ENCODE results near the gene ATP6AP1. TPM values are rescaled to one million over a fixed set of nuclear protein-coding genes. Genes with fewer than 3 reads are reported as not detected.

ATP6AP1 gene
- total and polyA plus RNA-seq, 2 donors (not counting 1 experiment from before 2014, with no cell fraction given): 59.8 to 89.7 TPM

- no peak for DNase-seq (ENCODE audit: low read depth in 2 of 2)
- no peak overlapping the region for H3K4me2 ChIP-seq (ENCODE audit: extremely low read depth, insufficient read depth, low read length)
- peaks cover 16% of the 10 kb centered on the region for H3K36me3 ChIP-seq (ENCODE audit: control insufficient read depth, insufficient read depth, low read length)
- peaks cover 7% of the 10 kb centered on the region for H3K4me1 ChIP-seq (ENCODE audit: control insufficient read depth, extremely low read depth, insufficient read depth, low read length)
- no peak overlapping the region for H3K4me3 ChIP-seq (replicated peaks in 1 of 4; ENCODE audit: control extremely low read depth in 1 of 4, insufficient read depth in 1 of 4, low read depth in 3 of 4, low read length in 4 of 4)
- no peak overlapping the region for H2AFZ ChIP-seq (ENCODE audit: low read length)
- H3K9me3 ChIP-seq (ENCODE audit: control insufficient read depth, insufficient read depth, low read depth, low read length): no peaks in the 10 kb centered on the region
- no peak overlapping the region for H3K9ac ChIP-seq (ENCODE audit: insufficient read depth, low read length)
- H3K27me3 ChIP-seq (ENCODE audit: control insufficient read depth, insufficient read depth, low read length): no peaks in the 10 kb centered on the region
- no peak for TF ChIP-seq EZH2 (IDR thresholded peaks at IDR 0.05; ENCODE audit: low read length, missing control alignments)
- TF ChIP-seq CTCF (conservative IDR thresholded peaks at IDR 0.05 in 1 of 2, IDR thresholded peaks at IDR 0.05 in 1 of 2; ENCODE audit: low read depth in 1 of 2, low read length in 2 of 2): no peak
- H4K20me1 ChIP-seq (ENCODE audit: control insufficient read depth, extremely low read depth, insufficient read depth, low read length): no peaks in the 10 kb centered on the region
- no peak overlapping the region for H3K27ac ChIP-seq (ENCODE audit: insufficient read depth, low read length)
- H3K79me2 ChIP-seq (ENCODE audit: control insufficient read depth, insufficient read depth, low read length): peaks cover 27% of the 10 kb centered on the region
Observed at GRCh38 chrX:154446430-154446829, 18.0 kb downstream of the ATP6AP1 start.

- Histone ChIP-seq H3K4me3 (replicated peaks in 1 of 4; ENCODE audit: control extremely low read depth in 1 of 4, insufficient read depth in 1 of 4, low read depth in 3 of 4, low read length in 4 of 4) (no peak overlapping the region), H3K79me2 (ENCODE audit: control insufficient read depth, insufficient read depth, low read length) (peaks cover 26% of the 10 kb centered on the region), H3K27me3 (ENCODE audit: control insufficient read depth, insufficient read depth, low read length) (no peaks in the 10 kb centered on the region), H3K36me3 (ENCODE audit: control insufficient read depth, insufficient read depth, low read length) (peaks cover 8% of the 10 kb centered on the region), H3K9ac (ENCODE audit: insufficient read depth, low read length) (no peak overlapping the region), H2AFZ (ENCODE audit: low read length) (no peak overlapping the region), H4K20me1 (ENCODE audit: control insufficient read depth, extremely low read depth, insufficient read depth, low read length) (no peaks in the 10 kb centered on the region), H3K9me3 (ENCODE audit: control insufficient read depth, insufficient read depth, low read depth, low read length) (no peaks in the 10 kb centered on the region), H3K4me1 (ENCODE audit: control insufficient read depth, extremely low read depth, insufficient read depth, low read length) (peaks cover 7% of the 10 kb centered on the region), H3K27ac (ENCODE audit: insufficient read depth, low read length) (no peak overlapping the region), H3K4me2 (ENCODE audit: extremely low read depth, insufficient read depth, low read length) (no peak overlapping the region)
- TF ChIP-seq CTCF (conservative IDR thresholded peaks at IDR 0.05 in 1 of 2, IDR thresholded peaks at IDR 0.05 in 1 of 2; ENCODE audit: low read depth in 1 of 2, low read length in 2 of 2) (no peak), EZH2 (IDR thresholded peaks at IDR 0.05; ENCODE audit: low read length, missing control alignments) (no peak)
- no peak for DNase-seq (ENCODE audit: low read depth in 2 of 2)
Observed at GRCh38 chrX:154448484-154448883, 20.0 kb downstream of the ATP6AP1 start.

DNA sequence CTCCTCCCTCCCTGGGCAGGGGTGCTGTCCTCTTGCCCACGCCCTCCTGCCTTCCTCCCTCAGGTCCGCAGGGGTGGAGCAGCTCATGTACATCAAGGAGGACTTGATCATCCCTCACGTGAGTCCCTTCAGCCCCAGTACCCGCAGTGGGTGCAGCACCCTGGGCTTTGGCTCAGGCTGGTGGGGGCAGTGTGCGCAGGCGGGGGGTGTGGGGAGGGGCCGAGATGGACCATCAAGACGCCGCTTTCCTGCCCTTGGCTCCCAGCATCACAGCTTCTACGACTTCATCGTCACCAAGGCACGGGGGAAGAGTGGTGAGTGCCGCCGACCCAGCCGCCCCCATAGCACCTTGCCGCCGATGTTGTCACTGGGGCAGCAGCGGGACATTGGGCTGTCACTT is 21.1 kb downstream of the ATP6AP1 start:
- Histone ChIP-seq H3K27me3 (ENCODE audit: control insufficient read depth, insufficient read depth, low read length) (no peaks in the 10 kb centered on the region), H3K4me2 (ENCODE audit: extremely low read depth, insufficient read depth, low read length) (no peak overlapping the region), H3K79me2 (ENCODE audit: control insufficient read depth, insufficient read depth, low read length) (peaks cover 23% of the 10 kb centered on the region)

More for the DNA sequence above, 21.1 kb downstream of the ATP6AP1 start:
- H2AFZ ChIP-seq (ENCODE audit: low read length): no peak overlapping the region
- DNase-seq (ENCODE audit: low read depth in 2 of 2): no peak
- H4K20me1 ChIP-seq (ENCODE audit: control insufficient read depth, extremely low read depth, insufficient read depth, low read length): no peaks in the 10 kb centered on the region
- TF ChIP-seq CTCF (conservative IDR thresholded peaks at IDR 0.05 in 1 of 2, IDR thresholded peaks at IDR 0.05 in 1 of 2; ENCODE audit: low read depth in 1 of 2, low read length in 2 of 2) (no peak), EZH2 (IDR thresholded peaks at IDR 0.05; ENCODE audit: low read length, missing control alignments) (no peak)
- no peak overlapping the region for H3K4me3 ChIP-seq (replicated peaks in 1 of 4; ENCODE audit: control extremely low read depth in 1 of 4, insufficient read depth in 1 of 4, low read depth in 3 of 4, low read length in 4 of 4)
- no peaks in the 10 kb centered on the region for H3K9me3 ChIP-seq (ENCODE audit: control insufficient read depth, insufficient read depth, low read depth, low read length)
- H3K27ac ChIP-seq (ENCODE audit: insufficient read depth, low read length): no peak overlapping the region
- peaks cover 7% of the 10 kb centered on the region for H3K4me1 ChIP-seq (ENCODE audit: control insufficient read depth, extremely low read depth, insufficient read depth, low read length)
- no peak overlapping the region for H3K9ac ChIP-seq (ENCODE audit: insufficient read depth, low read length)
- peaks cover 8% of the 10 kb centered on the region for H3K36me3 ChIP-seq (ENCODE audit: control insufficient read depth, insufficient read depth, low read length)
